GM12878 (cell line): ENCODE data around the gene ARHGAP15. TPM values are rescaled to one million over a fixed set of nuclear protein-coding genes. Genes with fewer than 3 reads are reported as not detected.

ENCODE experiments used
- ATAC-seq: fragments of 200-7000 bp; cut with Tn5 transposase; 3 replicates; pipeline ENCODE4 v1.9.1; 2020; ENCODE audit warnings: mild to moderate bottlenecking, moderate library complexity
- BruUV-seq: library from RNA; stranded (reverse); fragments of 400-500 nt; replicated peaks from 2 replicates; lab custom pipeline; 2021; lab: Mats Ljungman, UMichigan
- CTCF ChIA-PET: fragments of 300-600 bp; sonication (Branson Sonifier 250); formaldehyde crosslinking; extraction: SDS; loops from one replicate; lab custom pipeline; 2021; ENCODE audit warnings: inconsistent platforms; lab: Yijun Ruan, JAX
- POLR2A ChIA-PET: fragments of 350-600 bp; formaldehyde crosslinking; extraction: SDS; loops from one replicate; lab custom pipeline; 2021; ENCODE audit warnings: inconsistent platforms; lab: Charles Lee
- RAD21 ChIA-PET: fragments of 300-600 bp; sonication (Branson Sonifier 250); formaldehyde crosslinking; loops from one replicate; lab custom pipeline; 2023; ENCODE audit warnings: antibody characterized with exemption; ENCODE audit not compliant: unreplicated experiment; lab: Charles Lee
- SMC1A ChIA-PET: fragments of 300-600 bp; sonication (Branson Sonifier 250); formaldehyde crosslinking; loops from one replicate; lab custom pipeline; 2023; ENCODE audit not compliant: unreplicated experiment, uncharacterized antibody; lab: Charles Lee
- DNase-seq: peaks from one replicate; pipeline ENCODE4 v3.0.0-alpha.2; 2011; ENCODE audit warnings: low read depth, low spot score
- FAIRE-seq: peaks from 3 replicates; lab custom pipeline; 2011; peaks lifted over from hg19 to GRCh38; lab: Jason Lieb, UNC
- H2AFZ ChIP-seq: 2 replicates; pipeline ENCODE4 v1.6.0; 2011; ENCODE audit warnings: low read depth, low read length, control low read depth; ENCODE audit not compliant: control insufficient read depth
- H3K27ac ChIP-seq: 2 replicates; pipeline ENCODE4 v1.5.1; 2011; ENCODE audit warnings: control low read depth; ENCODE audit not compliant: control insufficient read depth, insufficient read depth
- H3K27me3 ChIP-seq, 2 experiments: replicated peaks in 1 of 2; 2 replicates each; pipeline versions ENCODE4 v1.6.0 to v1.6.1; 2011; ENCODE audit warnings: low read length in 1 of 2; ENCODE audit not compliant: control insufficient read depth in 2 of 2, insufficient read depth in 2 of 2
- H3K36me3 ChIP-seq, 2 experiments: 2 replicates each; pipeline ENCODE4 v1.5.1; 2011; ENCODE audit warnings: low read length in 1 of 2; ENCODE audit not compliant: control insufficient read depth in 2 of 2, insufficient read depth in 2 of 2
- H3K4me1 ChIP-seq: 2 replicates; pipeline ENCODE4 v1.6.1; 2011; ENCODE audit warnings: mild to moderate bottlenecking, low read length, moderate library complexity, mixed read lengths; ENCODE audit not compliant: control insufficient read depth, insufficient read depth
- H3K4me2 ChIP-seq: 2 replicates; pipeline ENCODE4 v1.6.0; 2011; ENCODE audit warnings: control low read depth; ENCODE audit not compliant: control insufficient read depth, insufficient read depth
- H3K4me3 ChIP-seq: fragments of 200-600 bp; sonication (generic); 2 replicates; pipeline ENCODE4 v1.5.1; 2016
- H3K79me2 ChIP-seq: 2 replicates; pipeline ENCODE4 v1.6.0; 2011; ENCODE audit warnings: low read length; ENCODE audit not compliant: control insufficient read depth, insufficient read depth
- H3K9ac ChIP-seq: 2 replicates; pipeline ENCODE4 v1.8.0; 2011; ENCODE audit warnings: low read length, control low read depth, mixed read lengths; ENCODE audit not compliant: control insufficient read depth, insufficient read depth
- H3K9me3 ChIP-seq: replicated peaks from 3 replicates; pipeline ENCODE4 v1.5.1; 2011; ENCODE audit warnings: mild to moderate bottlenecking, low read length; ENCODE audit not compliant: control insufficient read depth, insufficient read depth
- H4K20me1 ChIP-seq: 2 replicates; pipeline ENCODE4 v1.6.0; 2011; ENCODE audit not compliant: control insufficient read depth, insufficient read depth
- EP300 ChIP-seq, 2 experiments: fragments of 150-350 bp in 1 of 2; IDR thresholded peaks; 2 replicates each; pipeline ENCODE4 v1.6.1; 2011 to 2012; ENCODE audit warnings: low read depth in 2 of 2, low read length in 2 of 2, borderline replicate concordance in 1 of 2, improper control_type of control experiment in 1 of 2, inconsistent platforms in 1 of 2; ENCODE audit not compliant: control insufficient read depth in 1 of 2
- ESRRA ChIP-seq: IDR thresholded peaks from 2 replicates; pipeline ENCODE4 v1.6.1; 2012; ENCODE audit warnings: mild to moderate bottlenecking, low read length, improper control_type of control experiment
- IKZF2 ChIP-seq, 2 experiments: fragments of 450-650 bp; IDR thresholded peaks; 2 replicates each; pipeline ENCODE4 v1.6.1; 2017; ENCODE audit warnings: mild to moderate bottlenecking in 2 of 2, moderate library complexity in 2 of 2
- MTA2 ChIP-seq: fragments of 450-650 bp; IDR thresholded peaks from 2 replicates; pipeline ENCODE4 v1.6.1; 2016; ENCODE audit warnings: low read depth, mild to moderate bottlenecking, moderate library complexity
- NBN ChIP-seq: fragments of 450-650 bp; IDR thresholded peaks from 2 replicates; pipeline ENCODE4 v1.6.1; 2016
- NFYA ChIP-seq: IDR thresholded peaks from 2 replicates; pipeline ENCODE4 v1.6.1; 2011; ENCODE audit warnings: low read depth, mild to moderate bottlenecking, low read length, improper control_type of control experiment, borderline replicate concordance
- NFYB ChIP-seq: IDR thresholded peaks from 2 replicates; pipeline ENCODE4 v1.6.1; 2011; ENCODE audit warnings: low read depth, mild to moderate bottlenecking, low read length, improper control_type of control experiment, moderate library complexity; ENCODE audit not compliant: insufficient read depth
- NR2F1 ChIP-seq: fragments of 450-650 bp; conservative IDR thresholded peaks from 2 replicates; pipeline ENCODE4 v1.6.1; 2017; ENCODE audit warnings: mild to moderate bottlenecking
- NRF1 ChIP-seq: conservative IDR thresholded peaks from 2 replicates; pipeline ENCODE4 v1.6.1; 2011; ENCODE audit warnings: mild to moderate bottlenecking, low read depth, low read length, improper control_type of control experiment
- PAX8 ChIP-seq: fragments of 450-650 bp; IDR thresholded peaks from 2 replicates; pipeline ENCODE4 v1.6.1; 2017; ENCODE audit warnings: mild to moderate bottlenecking, moderate library complexity
- POLR2A ChIP-seq: IDR thresholded peaks from 2 replicates; pipeline ENCODE4 v1.6.1; 2011; ENCODE audit warnings: low read depth, mild to moderate bottlenecking, low read length
- RBBP5 ChIP-seq: fragments of 200-600 bp; sonication (generic); conservative IDR thresholded peaks from 2 replicates; pipeline ENCODE4 v1.6.1; 2016
- RFX5 ChIP-seq: IDR thresholded peaks from 2 replicates; pipeline ENCODE4 v1.6.1; 2011; ENCODE audit warnings: low read depth, low read length, improper control_type of control experiment
- WGBS: methylation state at CpG from one replicate; pipeline ENCODE4 v1.1.6; 2016; ENCODE audit warnings: low lambda C conversion rate; ENCODE audit not compliant: insufficient replicate concordance, insufficient coverage; ENCODE audit errors: missing lambda C conversion rate; 5-methylcytosine and 5-hydroxymethylcytosine counted together
- in situ Hi-C: fragments of 300-500 bp; cut with MboI; formaldehyde crosslinking; loops from 9 replicates; pipeline ENCODE4 v1.14.3; 2018; ENCODE audit warnings: mixed read lengths
- intact Hi-C: fragments of 100-400 bp; cut with micrococcal nuclease; formaldehyde crosslinking; loops from one replicate; pipeline ENCODE4 v1.14.2; 2022; ENCODE audit not compliant: unreplicated experiment
- polyA plus RNA-seq, 11 experiments: library from polyadenylated mRNA; depleted of rRNA in 4 of 11; unstranded in 6 of 11; stranded (reverse) in 5 of 11; fragments of >200 nt; fragmentation: Nextera tagmentation in 4 of 11; fragmentation: Illumina TruSeq in 1 of 11; extraction: Ambion mirVana in 4 of 11; extraction: Trizol in 1 of 11; gene quantifications; 1 replicate in 1 of 11; 2 replicates in 10 of 11; pipeline versions ENCODE4 v1.2.1 to v1.2.3, GENCODE V29; 2011 to 2016; ENCODE audit warnings: inconsistent platforms in 2 of 11, missing spikeins in 2 of 11, low read depth in 1 of 11
- total RNA-seq, 4 experiments: library from RNA; depleted of rRNA in 3 of 4; stranded (reverse); fragments of >200 nt in 3 of 4; fragmentation: Illumina TruSeq in 1 of 4; extraction: Trizol in 1 of 4; gene quantifications; 2 replicates each; pipeline versions ENCODE4 v1.2.1 to v1.2.3, GENCODE V29; 2013 to 2021
- TF ChIP-seq, protein P1 (sequence below): IDR thresholded peaks from 2 replicates; pipeline ENCODE4 v1.6.1; 2011; ENCODE audit warnings: low read depth, mild to moderate bottlenecking, low read length, moderate library complexity, borderline replicate concordance; ENCODE audit errors: extremely low read depth
- TF ChIP-seq, protein P2 (sequence below), 3 experiments: IDR thresholded peaks in 2 of 3; conservative IDR thresholded peaks in 1 of 3; 2 replicates each; pipeline ENCODE4 v1.5.1; 2011; ENCODE audit warnings: low read depth in 3 of 3, low read length in 3 of 3, mild to moderate bottlenecking in 3 of 3, control low read depth in 2 of 3, moderate library complexity in 2 of 3, inconsistent platforms in 1 of 3, mixed read lengths in 1 of 3; ENCODE audit not compliant: control insufficient read depth in 2 of 3, insufficient read depth in 1 of 3; ENCODE audit errors: extremely low read depth in 1 of 3
- TF ChIP-seq, protein P3 (sequence below): fragments of 450-650 bp; IDR thresholded peaks from 2 replicates; pipeline ENCODE4 v1.6.1; 2016; ENCODE audit warnings: mild to moderate bottlenecking

Gene ARHGAP15
- total and polyA plus RNA-seq, 10 of the 15 experiments (the other 5 are each of a cell fraction or from before 2014, with no cell fraction given), result 38.0 to 92.6 (median 66.7) TPM

- CTCF ChIA-PET, result no interaction called here
- no peaks in the 10 kb centered on the region for H3K9me3 ChIP-seq
- no peaks in the 10 kb centered on the region for H3K4me1 ChIP-seq
- no peak for ATAC-seq
- SMC1A ChIA-PET, result interaction anchor here (1.5 kb wide), 1 partner anchor 11 kb away, joined by 4 read pairs; no protein-coding TSS in a partner anchor
- RAD21 ChIA-PET, result no interaction called here
- TF ChIP-seq ESRRA (no peak), EP300 (IDR thresholded peaks at IDR 0.05; ENCODE audit: borderline replicate concordance in 1 of 2, control insufficient read depth in 1 of 2, low read depth in 2 of 2, low read length in 2 of 2) (no peak), RFX5 (no peak), POLR2A (no peak), NR2F1 (no peak), PAX8 (no peak), MTA2 (no peak), IKZF2 (IDR thresholded peaks at IDR 0.05) (no peak), NRF1 (no peak), RBBP5 (no peak), NFYB (no peak), NBN (no peak), NFYA (no peak)
- TF ChIP-seq, protein P1, sequence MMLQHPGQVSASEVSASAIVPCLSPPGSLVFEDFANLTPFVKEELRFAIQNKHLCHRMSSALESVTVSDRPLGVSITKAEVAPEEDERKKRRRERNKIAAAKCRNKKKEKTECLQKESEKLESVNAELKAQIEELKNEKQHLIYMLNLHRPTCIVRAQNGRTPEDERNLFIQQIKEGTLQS, result no peak
- TF ChIP-seq, protein P2, sequence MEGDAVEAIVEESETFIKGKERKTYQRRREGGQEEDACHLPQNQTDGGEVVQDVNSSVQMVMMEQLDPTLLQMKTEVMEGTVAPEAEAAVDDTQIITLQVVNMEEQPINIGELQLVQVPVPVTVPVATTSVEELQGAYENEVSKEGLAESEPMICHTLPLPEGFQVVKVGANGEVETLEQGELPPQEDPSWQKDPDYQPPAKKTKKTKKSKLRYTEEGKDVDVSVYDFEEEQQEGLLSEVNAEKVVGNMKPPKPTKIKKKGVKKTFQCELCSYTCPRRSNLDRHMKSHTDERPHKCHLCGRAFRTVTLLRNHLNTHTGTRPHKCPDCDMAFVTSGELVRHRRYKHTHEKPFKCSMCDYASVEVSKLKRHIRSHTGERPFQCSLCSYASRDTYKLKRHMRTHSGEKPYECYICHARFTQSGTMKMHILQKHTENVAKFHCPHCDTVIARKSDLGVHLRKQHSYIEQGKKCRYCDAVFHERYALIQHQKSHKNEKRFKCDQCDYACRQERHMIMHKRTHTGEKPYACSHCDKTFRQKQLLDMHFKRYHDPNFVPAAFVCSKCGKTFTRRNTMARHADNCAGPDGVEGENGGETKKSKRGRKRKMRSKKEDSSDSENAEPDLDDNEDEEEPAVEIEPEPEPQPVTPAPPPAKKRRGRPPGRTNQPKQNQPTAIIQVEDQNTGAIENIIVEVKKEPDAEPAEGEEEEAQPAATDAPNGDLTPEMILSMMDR (IDR thresholded peaks at IDR 0.05 in 2 of 3, conservative IDR thresholded peaks at IDR 0.05 in 1 of 3; ENCODE audit: control insufficient read depth in 2 of 3, extremely low read depth in 1 of 3, insufficient read depth in 1 of 3, low read depth in 3 of 3, low read length in 3 of 3), result no peak
- TF ChIP-seq, protein P3, sequence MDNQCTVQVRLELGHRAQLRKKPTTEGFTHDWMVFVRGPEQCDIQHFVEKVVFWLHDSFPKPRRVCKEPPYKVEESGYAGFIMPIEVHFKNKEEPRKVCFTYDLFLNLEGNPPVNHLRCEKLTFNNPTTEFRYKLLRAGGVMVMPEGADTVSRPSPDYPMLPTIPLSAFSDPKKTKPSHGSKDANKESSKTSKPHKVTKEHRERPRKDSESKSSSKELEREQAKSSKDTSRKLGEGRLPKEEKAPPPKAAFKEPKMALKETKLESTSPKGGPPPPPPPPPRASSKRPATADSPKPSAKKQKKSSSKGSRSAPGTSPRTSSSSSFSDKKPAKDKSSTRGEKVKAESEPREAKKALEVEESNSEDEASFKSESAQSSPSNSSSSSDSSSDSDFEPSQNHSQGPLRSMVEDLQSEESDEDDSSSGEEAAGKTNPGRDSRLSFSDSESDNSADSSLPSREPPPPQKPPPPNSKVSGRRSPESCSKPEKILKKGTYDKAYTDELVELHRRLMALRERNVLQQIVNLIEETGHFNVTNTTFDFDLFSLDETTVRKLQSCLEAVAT, result no peak
- WGBS, result 95% methylated on average over 4 of the region's 4 CpGs
- H2AFZ ChIP-seq, result no peak overlapping the region
- no peak overlapping the region for H3K27ac ChIP-seq
- no peak for DNase-seq
- intact Hi-C loops, result no loop called here
- FAIRE-seq, result no peak
- no peaks in the 10 kb centered on the region for H4K20me1 ChIP-seq
- no peak overlapping the region for H3K4me3 ChIP-seq
- POLR2A ChIA-PET, result no interaction called here
- H3K27me3 ChIP-seq, result no peaks in the 10 kb centered on the region
- no peaks in the 10 kb centered on the region for H3K36me3 ChIP-seq
- H3K9ac ChIP-seq, result no peak overlapping the region
- H3K79me2 ChIP-seq, result no peaks in the 10 kb centered on the region
- no TSS peak for BruUV-seq
- H3K4me2 ChIP-seq, result no peak overlapping the region
- in situ Hi-C loops, result no loop called here
Measured at GRCh38 chr2:143691121-143691520, 561.9 kb downstream of the ARHGAP15 start.
